ENCODE results near the gene FAM47B. TPM values are rescaled to one million over a fixed set of nuclear protein-coding genes. Genes with fewer than 3 reads are reported as not detected.

FAM47B gene
- total RNA-seq, 1 experiment from 2014 or later = not detected

DNA sequence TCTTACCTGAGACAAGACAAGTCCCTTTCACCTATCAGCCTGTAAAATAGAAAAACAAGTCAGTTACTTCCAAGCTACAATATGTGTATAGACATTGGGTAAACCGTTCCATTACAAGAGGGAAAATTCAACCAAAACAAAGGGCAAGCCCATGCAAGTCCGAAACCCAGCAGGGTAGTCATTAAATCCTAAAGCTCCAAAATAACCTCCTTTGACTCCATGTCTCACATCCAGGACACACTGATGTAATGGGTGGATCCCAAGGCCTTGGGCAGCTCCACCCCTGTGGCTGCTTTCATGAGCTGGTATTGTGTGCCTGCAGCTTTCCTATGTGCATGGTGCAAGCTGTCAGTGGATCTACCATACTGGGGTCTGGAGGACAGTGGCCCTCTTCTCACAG lies 14.7 kb upstream of the FAM47B start:
- no peaks in the 10 kb centered on the region for H3K27me3 Mint-ChIP-seq (ENCODE audit: low read depth)
- ChIA-PET CTCF (no interaction called here), POLR2A (no interaction called here)
- H3K27ac Mint-ChIP-seq = no peak overlapping the region
- H3K9me3 Mint-ChIP-seq = no peaks in the 10 kb centered on the region
- TF ChIP-seq ZNF317 (CRISPR knock-in tag; IDR thresholded peaks at IDR 0.05; ENCODE audit: borderline replicate concordance, low read depth) (no peak), MXD4 (CRISPR knock-in tag; IDR thresholded peaks at IDR 0.05; ENCODE audit: borderline replicate concordance) (no peak), NFYB (CRISPR knock-in tag; conservative IDR thresholded peaks at IDR 0.05; ENCODE audit: low read depth) (no peak), ATF1 (CRISPR knock-in tag; IDR thresholded peaks at IDR 0.05) (no peak), IRF2 (CRISPR knock-in tag; IDR thresholded peaks at IDR 0.05; ENCODE audit: borderline replicate concordance, low read depth) (no peak), ZNF138 (CRISPR knock-in tag; conservative IDR thresholded peaks at IDR 0.05) (no peak), CBFB (CRISPR knock-in tag; IDR thresholded peaks at IDR 0.05; ENCODE audit: low read depth) (no peak), TEAD4 (CRISPR knock-in tag; IDR thresholded peaks at IDR 0.05) (no peak), ETV6 (CRISPR knock-in tag; IDR thresholded peaks at IDR 0.05) (no peak), JAZF1 (CRISPR knock-in tag; IDR thresholded peaks at IDR 0.05) (no peak), KAT7 (CRISPR knock-in tag; IDR thresholded peaks at IDR 0.05; ENCODE audit: borderline replicate concordance) (no peak), ELF4 (CRISPR knock-in tag; IDR thresholded peaks at IDR 0.05; ENCODE audit: low read depth) (no peak)
- TF ChIP-seq, protein P1, sequence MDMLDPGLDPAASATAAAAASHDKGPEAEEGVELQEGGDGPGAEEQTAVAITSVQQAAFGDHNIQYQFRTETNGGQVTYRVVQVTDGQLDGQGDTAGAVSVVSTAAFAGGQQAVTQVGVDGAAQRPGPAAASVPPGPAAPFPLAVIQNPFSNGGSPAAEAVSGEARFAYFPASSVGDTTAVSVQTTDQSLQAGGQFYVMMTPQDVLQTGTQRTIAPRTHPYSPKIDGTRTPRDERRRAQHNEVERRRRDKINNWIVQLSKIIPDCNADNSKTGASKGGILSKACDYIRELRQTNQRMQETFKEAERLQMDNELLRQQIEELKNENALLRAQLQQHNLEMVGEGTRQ (CRISPR knock-in tag; IDR thresholded peaks at IDR 0.05) = no peak
- TF ChIP-seq, protein P2, sequence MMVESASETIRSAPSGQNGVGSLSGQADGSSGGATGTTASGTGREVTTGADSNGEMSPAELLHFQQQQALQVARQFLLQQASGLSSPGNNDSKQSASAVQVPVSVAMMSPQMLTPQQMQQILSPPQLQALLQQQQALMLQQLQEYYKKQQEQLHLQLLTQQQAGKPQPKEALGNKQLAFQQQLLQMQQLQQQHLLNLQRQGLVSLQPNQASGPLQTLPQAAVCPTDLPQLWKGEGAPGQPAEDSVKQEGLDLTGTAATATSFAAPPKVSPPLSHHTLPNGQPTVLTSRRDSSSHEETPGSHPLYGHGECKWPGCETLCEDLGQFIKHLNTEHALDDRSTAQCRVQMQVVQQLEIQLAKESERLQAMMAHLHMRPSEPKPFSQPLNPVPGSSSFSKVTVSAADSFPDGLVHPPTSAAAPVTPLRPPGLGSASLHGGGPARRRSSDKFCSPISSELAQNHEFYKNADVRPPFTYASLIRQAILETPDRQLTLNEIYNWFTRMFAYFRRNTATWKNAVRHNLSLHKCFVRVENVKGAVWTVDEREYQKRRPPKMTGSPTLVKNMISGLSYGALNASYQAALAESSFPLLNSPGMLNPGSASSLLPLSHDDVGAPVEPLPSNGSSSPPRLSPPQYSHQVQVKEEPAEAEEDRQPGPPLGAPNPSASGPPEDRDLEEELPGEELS (CRISPR knock-in tag; IDR thresholded peaks at IDR 0.05) = no peak
- TF ChIP-seq, protein P3, sequence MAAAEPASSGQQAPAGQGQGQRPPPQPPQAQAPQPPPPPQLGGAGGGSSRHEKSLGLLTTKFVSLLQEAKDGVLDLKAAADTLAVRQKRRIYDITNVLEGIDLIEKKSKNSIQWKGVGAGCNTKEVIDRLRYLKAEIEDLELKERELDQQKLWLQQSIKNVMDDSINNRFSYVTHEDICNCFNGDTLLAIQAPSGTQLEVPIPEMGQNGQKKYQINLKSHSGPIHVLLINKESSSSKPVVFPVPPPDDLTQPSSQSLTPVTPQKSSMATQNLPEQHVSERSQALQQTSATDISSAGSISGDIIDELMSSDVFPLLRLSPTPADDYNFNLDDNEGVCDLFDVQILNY (CRISPR knock-in tag; IDR thresholded peaks at IDR 0.05) = no peak
- TF ChIP-seq, protein P4, sequence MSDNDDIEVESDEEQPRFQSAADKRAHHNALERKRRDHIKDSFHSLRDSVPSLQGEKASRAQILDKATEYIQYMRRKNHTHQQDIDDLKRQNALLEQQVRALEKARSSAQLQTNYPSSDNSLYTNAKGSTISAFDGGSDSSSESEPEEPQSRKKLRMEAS (CRISPR knock-in tag; IDR thresholded peaks at IDR 0.05) = no peak
- TF ChIP-seq, protein P5, sequence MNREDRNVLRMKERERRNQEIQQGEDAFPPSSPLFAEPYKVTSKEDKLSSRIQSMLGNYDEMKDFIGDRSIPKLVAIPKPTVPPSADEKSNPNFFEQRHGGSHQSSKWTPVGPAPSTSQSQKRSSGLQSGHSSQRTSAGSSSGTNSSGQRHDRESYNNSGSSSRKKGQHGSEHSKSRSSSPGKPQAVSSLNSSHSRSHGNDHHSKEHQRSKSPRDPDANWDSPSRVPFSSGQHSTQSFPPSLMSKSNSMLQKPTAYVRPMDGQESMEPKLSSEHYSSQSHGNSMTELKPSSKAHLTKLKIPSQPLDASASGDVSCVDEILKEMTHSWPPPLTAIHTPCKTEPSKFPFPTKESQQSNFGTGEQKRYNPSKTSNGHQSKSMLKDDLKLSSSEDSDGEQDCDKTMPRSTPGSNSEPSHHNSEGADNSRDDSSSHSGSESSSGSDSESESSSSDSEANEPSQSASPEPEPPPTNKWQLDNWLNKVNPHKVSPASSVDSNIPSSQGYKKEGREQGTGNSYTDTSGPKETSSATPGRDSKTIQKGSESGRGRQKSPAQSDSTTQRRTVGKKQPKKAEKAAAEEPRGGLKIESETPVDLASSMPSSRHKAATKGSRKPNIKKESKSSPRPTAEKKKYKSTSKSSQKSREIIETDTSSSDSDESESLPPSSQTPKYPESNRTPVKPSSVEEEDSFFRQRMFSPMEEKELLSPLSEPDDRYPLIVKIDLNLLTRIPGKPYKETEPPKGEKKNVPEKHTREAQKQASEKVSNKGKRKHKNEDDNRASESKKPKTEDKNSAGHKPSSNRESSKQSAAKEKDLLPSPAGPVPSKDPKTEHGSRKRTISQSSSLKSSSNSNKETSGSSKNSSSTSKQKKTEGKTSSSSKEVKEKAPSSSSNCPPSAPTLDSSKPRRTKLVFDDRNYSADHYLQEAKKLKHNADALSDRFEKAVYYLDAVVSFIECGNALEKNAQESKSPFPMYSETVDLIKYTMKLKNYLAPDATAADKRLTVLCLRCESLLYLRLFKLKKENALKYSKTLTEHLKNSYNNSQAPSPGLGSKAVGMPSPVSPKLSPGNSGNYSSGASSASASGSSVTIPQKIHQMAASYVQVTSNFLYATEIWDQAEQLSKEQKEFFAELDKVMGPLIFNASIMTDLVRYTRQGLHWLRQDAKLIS (CRISPR knock-in tag; IDR thresholded peaks at IDR 0.05; ENCODE audit: borderline replicate concordance) = no peak
- H3K4me3 Mint-ChIP-seq = no peak overlapping the region
- no peak for ATAC-seq
- H3K36me3 Mint-ChIP-seq = no peaks in the 10 kb centered on the region
- H3K4me1 Mint-ChIP-seq = peaks cover under 1% of the 10 kb centered on the region
- DNase-seq (ENCODE audit: low spot score) = no peak

DNA sequence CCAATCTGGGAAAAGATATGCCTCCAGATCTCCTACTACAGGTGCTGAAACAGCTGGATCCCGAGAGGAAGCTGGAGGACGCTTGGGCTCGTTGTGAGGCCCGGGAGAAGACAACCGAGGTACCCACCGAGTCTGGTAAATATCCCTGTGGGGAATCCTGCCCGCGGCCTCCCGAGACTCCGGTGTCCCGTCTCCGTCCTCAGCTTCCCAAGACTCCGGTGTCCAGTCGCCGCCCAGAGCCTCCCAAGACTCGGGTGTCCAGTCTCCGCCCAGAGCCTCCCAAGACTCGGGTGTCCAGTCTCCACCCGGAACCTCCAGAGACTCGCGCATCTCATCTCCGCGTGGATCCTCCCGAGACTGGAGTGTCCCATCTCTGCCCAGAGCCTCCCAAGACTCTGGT lies 639 bp downstream of the FAM47B start:
- Mint-ChIP-seq H3K36me3 (no peaks in the 10 kb centered on the region), H3K27ac (no peak overlapping the region), H3K4me3 (no peak overlapping the region), H3K9me3 (no peaks in the 10 kb centered on the region), H3K4me1 (no peaks in the 10 kb centered on the region), H3K27me3 (ENCODE audit: low read depth) (no peaks in the 10 kb centered on the region)
- ATAC-seq = no peak
- CTCF ChIA-PET = no interaction called here
- POLR2A ChIA-PET = no interaction called here
- no peak for DNase-seq (ENCODE audit: low spot score)
- TF ChIP-seq NR1H2 (CRISPR knock-in tag; IDR thresholded peaks at IDR 0.05) = no peak
- TF ChIP-seq IRF2 (CRISPR knock-in tag; IDR thresholded peaks at IDR 0.05; ENCODE audit: borderline replicate concordance, low read depth) = no peak
- no peak for TF ChIP-seq RELA (CRISPR knock-in tag; IDR thresholded peaks at IDR 0.05; ENCODE audit: borderline replicate concordance)
- TF ChIP-seq, protein P6, sequence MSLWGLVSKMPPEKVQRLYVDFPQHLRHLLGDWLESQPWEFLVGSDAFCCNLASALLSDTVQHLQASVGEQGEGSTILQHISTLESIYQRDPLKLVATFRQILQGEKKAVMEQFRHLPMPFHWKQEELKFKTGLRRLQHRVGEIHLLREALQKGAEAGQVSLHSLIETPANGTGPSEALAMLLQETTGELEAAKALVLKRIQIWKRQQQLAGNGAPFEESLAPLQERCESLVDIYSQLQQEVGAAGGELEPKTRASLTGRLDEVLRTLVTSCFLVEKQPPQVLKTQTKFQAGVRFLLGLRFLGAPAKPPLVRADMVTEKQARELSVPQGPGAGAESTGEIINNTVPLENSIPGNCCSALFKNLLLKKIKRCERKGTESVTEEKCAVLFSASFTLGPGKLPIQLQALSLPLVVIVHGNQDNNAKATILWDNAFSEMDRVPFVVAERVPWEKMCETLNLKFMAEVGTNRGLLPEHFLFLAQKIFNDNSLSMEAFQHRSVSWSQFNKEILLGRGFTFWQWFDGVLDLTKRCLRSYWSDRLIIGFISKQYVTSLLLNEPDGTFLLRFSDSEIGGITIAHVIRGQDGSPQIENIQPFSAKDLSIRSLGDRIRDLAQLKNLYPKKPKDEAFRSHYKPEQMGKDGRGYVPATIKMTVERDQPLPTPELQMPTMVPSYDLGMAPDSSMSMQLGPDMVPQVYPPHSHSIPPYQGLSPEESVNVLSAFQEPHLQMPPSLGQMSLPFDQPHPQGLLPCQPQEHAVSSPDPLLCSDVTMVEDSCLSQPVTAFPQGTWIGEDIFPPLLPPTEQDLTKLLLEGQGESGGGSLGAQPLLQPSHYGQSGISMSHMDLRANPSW (CRISPR knock-in tag; conservative IDR thresholded peaks at IDR 0.05; ENCODE audit: low read depth) = no peak
- no peak for TF ChIP-seq NR3C1 (CRISPR knock-in tag; conservative IDR thresholded peaks at IDR 0.05; ENCODE audit: low read depth)
- TF ChIP-seq, protein P7, sequence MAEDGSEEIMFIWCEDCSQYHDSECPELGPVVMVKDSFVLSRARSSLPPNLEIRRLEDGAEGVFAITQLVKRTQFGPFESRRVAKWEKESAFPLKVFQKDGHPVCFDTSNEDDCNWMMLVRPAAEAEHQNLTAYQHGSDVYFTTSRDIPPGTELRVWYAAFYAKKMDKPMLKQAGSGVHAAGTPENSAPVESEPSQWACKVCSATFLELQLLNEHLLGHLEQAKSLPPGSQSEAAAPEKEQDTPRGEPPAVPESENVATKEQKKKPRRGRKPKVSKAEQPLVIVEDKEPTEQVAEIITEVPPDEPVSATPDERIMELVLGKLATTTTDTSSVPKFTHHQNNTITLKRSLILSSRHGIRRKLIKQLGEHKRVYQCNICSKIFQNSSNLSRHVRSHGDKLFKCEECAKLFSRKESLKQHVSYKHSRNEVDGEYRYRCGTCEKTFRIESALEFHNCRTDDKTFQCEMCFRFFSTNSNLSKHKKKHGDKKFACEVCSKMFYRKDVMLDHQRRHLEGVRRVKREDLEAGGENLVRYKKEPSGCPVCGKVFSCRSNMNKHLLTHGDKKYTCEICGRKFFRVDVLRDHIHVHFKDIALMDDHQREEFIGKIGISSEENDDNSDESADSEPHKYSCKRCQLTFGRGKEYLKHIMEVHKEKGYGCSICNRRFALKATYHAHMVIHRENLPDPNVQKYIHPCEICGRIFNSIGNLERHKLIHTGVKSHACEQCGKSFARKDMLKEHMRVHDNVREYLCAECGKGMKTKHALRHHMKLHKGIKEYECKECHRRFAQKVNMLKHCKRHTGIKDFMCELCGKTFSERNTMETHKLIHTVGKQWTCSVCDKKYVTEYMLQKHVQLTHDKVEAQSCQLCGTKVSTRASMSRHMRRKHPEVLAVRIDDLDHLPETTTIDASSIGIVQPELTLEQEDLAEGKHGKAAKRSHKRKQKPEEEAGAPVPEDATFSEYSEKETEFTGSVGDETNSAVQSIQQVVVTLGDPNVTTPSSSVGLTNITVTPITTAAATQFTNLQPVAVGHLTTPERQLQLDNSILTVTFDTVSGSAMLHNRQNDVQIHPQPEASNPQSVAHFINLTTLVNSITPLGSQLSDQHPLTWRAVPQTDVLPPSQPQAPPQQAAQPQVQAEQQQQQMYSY (CRISPR knock-in tag; IDR thresholded peaks at IDR 0.05) = no peak

Measured in WTC11 (cell line).